ENCODE data around the gene MEOX2. TPM values are rescaled to one million over a fixed set of nuclear protein-coding genes. Genes with fewer than 3 reads are reported as not detected.

MEOX2 gene
- total and polyA plus RNA-seq, 10 of the 15 experiments (the other 5 are each of a cell fraction or from before 2014, with no cell fraction given), result not detected

- no peaks in the 10 kb centered on the region for H3K36me3 ChIP-seq (ENCODE audit: control insufficient read depth in 2 of 2, insufficient read depth in 2 of 2, low read length in 1 of 2)
- FAIRE-seq (no peak), ATAC-seq (no peak), DNase-seq (ENCODE audit: low read depth, low spot score) (no peak)
- peaks cover 0 to 2% of the 10 kb centered on the region in 2 experiments; a peak in 2 of 4 replicates for H3K27me3 ChIP-seq (replicated peaks in 1 of 2; ENCODE audit: control insufficient read depth in 2 of 2, insufficient read depth in 2 of 2, low read length in 1 of 2)
- SMC1A ChIA-PET (ENCODE audit: uncharacterized antibody, unreplicated experiment), result interaction anchor here (0.5 kb wide), 1 partner anchor 200 kb away, joined by 4 read pairs; no protein-coding TSS in a partner anchor
- CTCF ChIA-PET, result no interaction called here
- TF ChIP-seq NFXL1 (IDR thresholded peaks at IDR 0.05; ENCODE audit: borderline replicate concordance) (no peak), EP300 (IDR thresholded peaks at IDR 0.05; ENCODE audit: borderline replicate concordance in 1 of 2, control insufficient read depth in 1 of 2, low read depth in 2 of 2, low read length in 2 of 2) (no peak), PAX5 (IDR thresholded peaks at IDR 0.05; ENCODE audit: borderline replicate concordance, low read depth, low read length) (no peak), FOXK2 (IDR thresholded peaks at IDR 0.05) (no peak), ELK1 (IDR thresholded peaks at IDR 0.05; ENCODE audit: low read depth, low read length) (no peak), RCOR1 (conservative IDR thresholded peaks at IDR 0.05; ENCODE audit: low read depth, low read length) (no peak), NR2C1 (IDR thresholded peaks at IDR 0.05) (no peak), CBFB (IDR thresholded peaks at IDR 0.05; ENCODE audit: low read depth) (no peak), SREBF2 (IDR thresholded peaks at IDR 0.05; ENCODE audit: low read length) (no peak), MXI1 (IDR thresholded peaks at IDR 0.05; ENCODE audit: low read depth, low read length) (no peak), POU2F2 (IDR thresholded peaks at IDR 0.05; ENCODE audit: borderline replicate concordance, low read depth, low read length) (no peak)
- no peaks in the 10 kb centered on the region for H3K4me1 ChIP-seq (ENCODE audit: control insufficient read depth, insufficient read depth, low read length)
- H3K4me3 ChIP-seq, result no peak overlapping the region
- BruUV-seq (replicated peaks), result no TSS peak
- no peak overlapping the region for H3K4me2 ChIP-seq (ENCODE audit: control insufficient read depth, insufficient read depth)
- H3K79me2 ChIP-seq (ENCODE audit: control insufficient read depth, insufficient read depth, low read length), result no peaks in the 10 kb centered on the region
- H3K9ac ChIP-seq (ENCODE audit: control insufficient read depth, insufficient read depth, low read length), result no peak overlapping the region
- POLR2A ChIA-PET, result no interaction called here
- intact Hi-C loops (cut with micrococcal nuclease; ENCODE audit: unreplicated experiment) (no loop called here), in situ Hi-C loops (cut with MboI) (no loop called here)
- no peaks in the 10 kb centered on the region for H4K20me1 ChIP-seq (ENCODE audit: control insufficient read depth, insufficient read depth)
- H3K27ac ChIP-seq (ENCODE audit: control insufficient read depth, insufficient read depth), result no peak overlapping the region
- no peak overlapping the region for H2AFZ ChIP-seq (ENCODE audit: control insufficient read depth, low read depth, low read length)
- H3K9me3 ChIP-seq (replicated peaks; ENCODE audit: control insufficient read depth, insufficient read depth, low read length), result no peaks in the 10 kb centered on the region
- RAD21 ChIA-PET (ENCODE audit: unreplicated experiment), result interaction anchor here (1.0 kb wide), 1 partner anchor 39 kb away, joined by 3 read pairs; no protein-coding TSS in a partner anchor
These were observed 4.4 kb downstream of the MEOX2 start for GRCh38 chr7:15682111-15682510.

Measured in GM12878 (cell line).